Activated naive CD4-positive, alpha-beta T cell treated with anti-CD3 and anti-CD28 coated beads, Interleukin-2, amount 10 ng/mL, durations not matched to agents 7 days and 5 days (primary cell): Measurements from ENCODE around the gene SAMD9.

ENCODE experiments used
- CTCF ChIA-PET: fragments of 350-600 bp; sonication (Branson Sonifier 250); formaldehyde crosslinking; loops from one replicate; lab custom pipeline; 2021; ENCODE audit warnings: antibody characterized with exemption; lab: Charles Lee
- DNase-seq: peaks from one replicate; pipeline ENCODE4 v3.0.0-alpha.2; 2020
- H3K27ac Mint-ChIP-seq: one replicate; pipeline ENCODE4 v1.8.0; 2021; ENCODE audit warnings: mild to moderate bottlenecking, moderate library complexity, mixed read lengths
- H3K27me3 Mint-ChIP-seq: one replicate; pipeline ENCODE4 v1.8.0; 2021; ENCODE audit warnings: mild to moderate bottlenecking, mixed read lengths
- H3K36me3 Mint-ChIP-seq: one replicate; pipeline ENCODE4 v1.8.0; 2021; ENCODE audit warnings: mixed read lengths
- H3K4me1 Mint-ChIP-seq: one replicate; pipeline ENCODE4 v1.8.0; 2021; ENCODE audit warnings: mixed read lengths
- H3K4me3 Mint-ChIP-seq: one replicate; pipeline ENCODE4 v1.8.0; 2021; ENCODE audit warnings: mild to moderate bottlenecking, moderate library complexity, mixed read lengths
- H3K9me3 Mint-ChIP-seq: one replicate; pipeline ENCODE4 v1.8.0; 2021; ENCODE audit warnings: mixed read lengths

SAMD9 gene

GRCh38 chr7:93117852-93118530 lies at the start of gene SAMD9:
Gene SAMD9 (minus strand): TSS chr7:93117979. CDS start chr7:93106097, 11,882 bp downstream.
- Mint-ChIP-seq H3K4me3 (peak within 1 kb of the TSS; percentile 77), H3K4me1 (peaks cover 49% of the 10 kb centered on the region), H3K27me3 (no peaks in the 10 kb centered on the region), H3K36me3 (peaks cover 58% of the 10 kb centered on the region), H3K27ac (peak within 1 kb of the TSS; percentile 83), H3K9me3 (peaks cover 30% of the 10 kb centered on the region)
- peak; percentile 74 for DNase-seq
- CTCF ChIA-PET: interaction anchor here (1.1 to 1.5 kb wide), 4 partner anchors 27 to 285 kb away, joined by 3 to 9 read pairs (median 4); no protein-coding TSS in a partner anchor

- H3K27ac Mint-ChIP-seq: no peak overlapping the region
- DNase-seq: no peak
- H3K36me3 Mint-ChIP-seq: no peaks in the 10 kb centered on the region
- CTCF ChIA-PET: no interaction called here
- H3K27me3 Mint-ChIP-seq: peaks cover 4% of the 10 kb centered on the region
- H3K4me1 Mint-ChIP-seq: peaks cover 5% of the 10 kb centered on the region
- H3K9me3 Mint-ChIP-seq: peaks cover 19% of the 10 kb centered on the region
- H3K4me3 Mint-ChIP-seq: no peak overlapping the region
These were observed 47.7 kb upstream of the SAMD9 start for GRCh38 chr7:93165447-93165846.

- CTCF ChIA-PET: no interaction called here
- H3K36me3 Mint-ChIP-seq: no peaks in the 10 kb centered on the region
These were observed 47.0 kb upstream of the SAMD9 start for GRCh38 chr7:93164766-93165165.

GRCh38 chr7:93161181-93161762 lies 43.5 kb upstream of the SAMD9 start:
- DNase-seq: no peak
- H3K9me3 Mint-ChIP-seq: peaks cover 13% of the 10 kb centered on the region
- CTCF ChIA-PET: no interaction called here
- H3K27me3 Mint-ChIP-seq: no peaks in the 10 kb centered on the region
- no peaks in the 10 kb centered on the region for H3K36me3 Mint-ChIP-seq
- no peak overlapping the region for H3K4me3 Mint-ChIP-seq
- no peak overlapping the region for H3K27ac Mint-ChIP-seq
- peaks cover 7% of the 10 kb centered on the region for H3K4me1 Mint-ChIP-seq

More at GRCh38 chr7:93164766-93165165, 47.0 kb upstream of the SAMD9 start:
- H3K4me1 Mint-ChIP-seq: peaks cover 5% of the 10 kb centered on the region
- peaks cover 19% of the 10 kb centered on the region for H3K9me3 Mint-ChIP-seq
- DNase-seq: no peak
- no peak overlapping the region for H3K4me3 Mint-ChIP-seq
- no peak overlapping the region for H3K27ac Mint-ChIP-seq
- peaks cover 3% of the 10 kb centered on the region for H3K27me3 Mint-ChIP-seq

GRCh38 chr7:93160410-93160809 lies 42.6 kb upstream of the SAMD9 start:
- H3K4me1 Mint-ChIP-seq: peaks cover 5% of the 10 kb centered on the region
- no peak for DNase-seq
- CTCF ChIA-PET: no interaction called here
- no peaks in the 10 kb centered on the region for H3K36me3 Mint-ChIP-seq
- H3K4me3 Mint-ChIP-seq: no peak overlapping the region
- no peaks in the 10 kb centered on the region for H3K27me3 Mint-ChIP-seq
- no peak overlapping the region for H3K27ac Mint-ChIP-seq
- peaks cover 13% of the 10 kb centered on the region for H3K9me3 Mint-ChIP-seq

- no peaks in the 10 kb centered on the region for H3K27me3 Mint-ChIP-seq
- DNase-seq: no peak
- H3K27ac Mint-ChIP-seq: no peak overlapping the region
- H3K9me3 Mint-ChIP-seq: peaks cover 13% of the 10 kb centered on the region
- CTCF ChIA-PET: no interaction called here
- H3K4me1 Mint-ChIP-seq: peaks cover 2% of the 10 kb centered on the region
- no peaks in the 10 kb centered on the region for H3K36me3 Mint-ChIP-seq
- H3K4me3 Mint-ChIP-seq: no peak overlapping the region
These were observed 41.7 kb upstream of the SAMD9 start for GRCh38 chr7:93159490-93159889.

- no peak overlapping the region for H3K4me3 Mint-ChIP-seq
- no peaks in the 10 kb centered on the region for H3K36me3 Mint-ChIP-seq
- DNase-seq: no peak
- no peak overlapping the region for H3K27ac Mint-ChIP-seq
- peaks cover 2% of the 10 kb centered on the region for H3K4me1 Mint-ChIP-seq
- H3K27me3 Mint-ChIP-seq: no peaks in the 10 kb centered on the region
- CTCF ChIA-PET: interaction anchor here (0.6 to 1.2 kb wide), 2 partner anchors 10 to 16 kb away, joined by 3 read pairs; no protein-coding TSS in a partner anchor
- H3K9me3 Mint-ChIP-seq: peaks cover 9% of the 10 kb centered on the region
These were observed 39.1 kb upstream of the SAMD9 start for GRCh38 chr7:93156884-93157283.

- no peak for DNase-seq
- no peak overlapping the region for H3K27ac Mint-ChIP-seq
- no peaks in the 10 kb centered on the region for H3K9me3 Mint-ChIP-seq
- H3K36me3 Mint-ChIP-seq: peaks cover 27% of the 10 kb centered on the region
- H3K27me3 Mint-ChIP-seq: no peaks in the 10 kb centered on the region
- H3K4me3 Mint-ChIP-seq: no peak overlapping the region
- CTCF ChIA-PET: interaction anchor here (1.2 kb wide), 1 partner anchor 8 kb away, joined by 5 read pairs; no protein-coding TSS in a partner anchor
- peaks cover 31% of the 10 kb centered on the region for H3K4me1 Mint-ChIP-seq
These were observed 32.5 kb upstream of the SAMD9 start for GRCh38 chr7:93150200-93150835.

GRCh38 chr7:93148727-93149126 lies 30.9 kb upstream of the SAMD9 start:
- peaks cover 37% of the 10 kb centered on the region for H3K4me1 Mint-ChIP-seq
- peak overlapping the region; percentile 95 for H3K4me3 Mint-ChIP-seq
- H3K27me3 Mint-ChIP-seq: no peaks in the 10 kb centered on the region
- peaks cover 34% of the 10 kb centered on the region for H3K36me3 Mint-ChIP-seq
- H3K9me3 Mint-ChIP-seq: no peaks in the 10 kb centered on the region
- CTCF ChIA-PET: no interaction called here
- H3K27ac Mint-ChIP-seq: peak overlapping the region; percentile 94
- no peak for DNase-seq

- Mint-ChIP-seq H3K36me3 (peaks cover 34% of the 10 kb centered on the region), H3K27ac (peak within 1 kb of the TSS; percentile 94), H3K27me3 (no peaks in the 10 kb centered on the region), H3K4me3 (peak within 1 kb of the TSS; percentile 95), H3K4me1 (peaks cover 37% of the 10 kb centered on the region), H3K9me3 (no peaks in the 10 kb centered on the region)
- DNase-seq: no peak
- CTCF ChIA-PET: no interaction called here
These were observed 30.4 kb upstream of the SAMD9 start, which contains the start of gene SAMD9L for GRCh38 chr7:93148144-93148543. Gene SAMD9L (minus strand): TSS chr7:93148385. CDS start chr7:93135971, 12,414 bp downstream.

- Mint-ChIP-seq H3K4me1 (peaks cover 37% of the 10 kb centered on the region), H3K36me3 (peaks cover 34% of the 10 kb centered on the region)
These were observed 29.6 kb upstream of the SAMD9 start for GRCh38 chr7:93147363-93147762.

GRCh38 chr7:93146472-93147141 lies 28.8 kb upstream of the SAMD9 start:
- Mint-ChIP-seq H3K36me3 (peaks cover 34% of the 10 kb centered on the region), H3K27ac (peak overlapping the region; percentile 92), H3K9me3 (no peaks in the 10 kb centered on the region), H3K27me3 (no peaks in the 10 kb centered on the region), H3K4me1 (peaks cover 37% of the 10 kb centered on the region), H3K4me3 (peak overlapping the region; percentile 95)
- CTCF ChIA-PET: interaction anchor here (0.6 to 1.0 kb wide), 5 partner anchors 9 to 82 kb away, joined by 3 to 4 read pairs (median 3); partner anchors contain the start of gene SAMD9
- DNase-seq: peak; percentile 39

More at GRCh38 chr7:93147363-93147762, 29.6 kb upstream of the SAMD9 start:
- DNase-seq: peak; percentile 58
- Mint-ChIP-seq H3K27me3 (no peaks in the 10 kb centered on the region), H3K4me3 (peak overlapping the region; percentile 95), H3K27ac (peak overlapping the region; percentile 92), H3K9me3 (no peaks in the 10 kb centered on the region)
- CTCF ChIA-PET: interaction anchor here (0.9 to 1.0 kb wide), 3 partner anchors 10 to 81 kb away, joined by 3 read pairs; no protein-coding TSS in a partner anchor

- CTCF ChIA-PET: interaction anchor here (0.6 to 0.9 kb wide), 2 partner anchors 8 to 28 kb away, joined by 4 read pairs; partner anchors contain the start of gene SAMD9
- peak overlapping the region; percentile 38 for H3K27ac Mint-ChIP-seq
- DNase-seq: no peak
These were observed 28.3 kb upstream of the SAMD9 start for GRCh38 chr7:93146036-93146435.

More at GRCh38 chr7:93146036-93146435, 28.3 kb upstream of the SAMD9 start:
- Mint-ChIP-seq H3K36me3 (peaks cover 34% of the 10 kb centered on the region), H3K4me1 (peaks cover 37% of the 10 kb centered on the region), H3K4me3 (peak overlapping the region; percentile 95), H3K9me3 (no peaks in the 10 kb centered on the region), H3K27me3 (no peaks in the 10 kb centered on the region)
